Smooth muscle cell (in vitro differentiated cells): ENCODE results near the gene B4GALT7. TPM values are rescaled to one million over a fixed set of nuclear protein-coding genes. Genes with fewer than 3 reads are reported as not detected.

ENCODE experiments used
- DNase-seq: peaks from one replicate; lab custom pipeline; 2025; ENCODE audit not compliant: unreplicated experiment; lab: John Stamatoyannopoulos, UW
- H2AFZ ChIP-seq: fragments of 200-600 bp; sonication (generic); 2 replicates; pipeline ENCODE4 v1.6.0; 2016; ENCODE audit warnings: antibody characterized with exemption, low read depth, mild to moderate bottlenecking
- H3F3A ChIP-seq: fragments of 200-600 bp; sonication (generic); 2 replicates; pipeline ENCODE4 v1.6.0; 2017; ENCODE audit warnings: antibody characterized with exemption, low read depth
- H3K27ac ChIP-seq: fragments of 200-600 bp; sonication (generic); 2 replicates; pipeline ENCODE4 v1.5.1; 2016; ENCODE audit warnings: low read depth, mild to moderate bottlenecking
- H3K27me3 ChIP-seq: fragments of 200-600 bp; sonication (generic); 2 replicates; pipeline ENCODE4 v1.6.1; 2016; ENCODE audit warnings: low read depth, mild to moderate bottlenecking
- H3K36me3 ChIP-seq: fragments of 200-600 bp; sonication (generic); 2 replicates; pipeline ENCODE4 v1.5.1; 2016; ENCODE audit warnings: low read depth
- H3K4me1 ChIP-seq: fragments of 200-600 bp; sonication (generic); 2 replicates; pipeline ENCODE4 v1.5.1; 2016; ENCODE audit warnings: low read depth
- H3K4me2 ChIP-seq: fragments of 200-600 bp; sonication (generic); 2 replicates; pipeline ENCODE4 v1.6.0; 2016; ENCODE audit warnings: mild to moderate bottlenecking
- H3K4me3 ChIP-seq: fragments of 200-600 bp; sonication (generic); 2 replicates; pipeline ENCODE4 v1.5.1; 2016; ENCODE audit warnings: mild to moderate bottlenecking
- H3K79me2 ChIP-seq: fragments of 200-600 bp; sonication (generic); 2 replicates; pipeline ENCODE4 v1.6.0; 2016; ENCODE audit warnings: low read depth, mild to moderate bottlenecking
- H3K9ac ChIP-seq: fragments of 200-600 bp; sonication (generic); 2 replicates; pipeline ENCODE4 v1.6.0; 2016; ENCODE audit warnings: low read depth
- H3K9me3 ChIP-seq: fragments of 200-600 bp; sonication (generic); replicated peaks from 2 replicates; pipeline ENCODE4 v1.5.1; 2016; ENCODE audit warnings: low read depth
- H4K20me1 ChIP-seq: fragments of 200-600 bp; sonication (generic); 2 replicates; pipeline ENCODE4 v1.6.0; 2016; ENCODE audit warnings: low read depth
- WGBS: methylation state at CpG from one replicate; pipeline ENCODE4 v1.1.7; 2016; ENCODE audit warnings: low lambda C conversion rate; 5-methylcytosine and 5-hydroxymethylcytosine counted together
- polyA plus RNA-seq: library from polyadenylated mRNA; unstranded; fragments of >200 nt; fragmentation: Nextera tagmentation; extraction: Ambion mirVana; gene quantifications from 2 replicates; pipeline ENCODE4 v1.2.1, GENCODE V29; 2016
- total RNA-seq: library from RNA; depleted of rRNA; stranded (reverse); fragments of >200 nt; gene quantifications from 2 replicates; pipeline ENCODE4 v1.2.3, GENCODE V29; 2014
- TF ChIP-seq, protein P1 (sequence below): fragments of 200-600 bp; sonication (generic); IDR thresholded peaks from 2 replicates; pipeline ENCODE4 v1.5.1; 2017; ENCODE audit warnings: borderline replicate concordance, mild to moderate bottlenecking, antibody characterized with exemption; ENCODE audit not compliant: insufficient read depth, poor library complexity, severe bottlenecking

B4GALT7 gene
- total and polyA plus RNA-seq, 2 experiments from 2014 or later, result 34.6 to 72.8 TPM

DNA sequence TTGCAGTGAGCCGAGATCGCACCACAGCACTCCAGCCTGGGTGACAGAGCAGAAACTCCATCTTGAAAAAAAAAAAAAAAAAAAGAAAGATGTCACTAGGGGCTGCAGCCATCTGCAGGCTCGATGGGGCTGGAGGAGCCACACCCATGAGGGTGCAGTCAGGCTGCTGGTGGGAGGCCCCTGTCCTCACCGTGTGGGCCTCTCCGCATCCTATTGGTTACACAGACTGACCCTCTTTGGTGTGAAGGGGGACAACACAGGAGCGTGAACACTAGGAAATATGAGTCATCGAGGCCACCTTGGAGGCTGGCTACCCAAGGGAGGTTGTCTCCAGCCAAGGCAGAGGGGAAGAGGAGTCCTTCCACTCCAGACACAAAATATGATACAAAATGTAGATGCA lies 31.6 kb upstream of the B4GALT7 start:
- H3K27me3 ChIP-seq, result no peaks in the 10 kb centered on the region
- no peak overlapping the region for H3K4me2 ChIP-seq
- WGBS, result 80% methylated on average over 7 of the region's 7 CpGs
- TF ChIP-seq, protein P1, sequence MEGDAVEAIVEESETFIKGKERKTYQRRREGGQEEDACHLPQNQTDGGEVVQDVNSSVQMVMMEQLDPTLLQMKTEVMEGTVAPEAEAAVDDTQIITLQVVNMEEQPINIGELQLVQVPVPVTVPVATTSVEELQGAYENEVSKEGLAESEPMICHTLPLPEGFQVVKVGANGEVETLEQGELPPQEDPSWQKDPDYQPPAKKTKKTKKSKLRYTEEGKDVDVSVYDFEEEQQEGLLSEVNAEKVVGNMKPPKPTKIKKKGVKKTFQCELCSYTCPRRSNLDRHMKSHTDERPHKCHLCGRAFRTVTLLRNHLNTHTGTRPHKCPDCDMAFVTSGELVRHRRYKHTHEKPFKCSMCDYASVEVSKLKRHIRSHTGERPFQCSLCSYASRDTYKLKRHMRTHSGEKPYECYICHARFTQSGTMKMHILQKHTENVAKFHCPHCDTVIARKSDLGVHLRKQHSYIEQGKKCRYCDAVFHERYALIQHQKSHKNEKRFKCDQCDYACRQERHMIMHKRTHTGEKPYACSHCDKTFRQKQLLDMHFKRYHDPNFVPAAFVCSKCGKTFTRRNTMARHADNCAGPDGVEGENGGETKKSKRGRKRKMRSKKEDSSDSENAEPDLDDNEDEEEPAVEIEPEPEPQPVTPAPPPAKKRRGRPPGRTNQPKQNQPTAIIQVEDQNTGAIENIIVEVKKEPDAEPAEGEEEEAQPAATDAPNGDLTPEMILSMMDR, result no peak
- H3K9me3 ChIP-seq, result no peaks in the 10 kb centered on the region
- H3F3A ChIP-seq, result no peaks in the 10 kb centered on the region
- no peak overlapping the region for H2AFZ ChIP-seq
- no peak overlapping the region for H3K4me3 ChIP-seq
- no peaks in the 10 kb centered on the region for H3K36me3 ChIP-seq
- no peaks in the 10 kb centered on the region for H4K20me1 ChIP-seq
- no peak overlapping the region for H3K27ac ChIP-seq
- H3K79me2 ChIP-seq, result no peaks in the 10 kb centered on the region
- no peak for DNase-seq
- H3K9ac ChIP-seq, result no peak overlapping the region
- no peaks in the 10 kb centered on the region for H3K4me1 ChIP-seq

DNA sequence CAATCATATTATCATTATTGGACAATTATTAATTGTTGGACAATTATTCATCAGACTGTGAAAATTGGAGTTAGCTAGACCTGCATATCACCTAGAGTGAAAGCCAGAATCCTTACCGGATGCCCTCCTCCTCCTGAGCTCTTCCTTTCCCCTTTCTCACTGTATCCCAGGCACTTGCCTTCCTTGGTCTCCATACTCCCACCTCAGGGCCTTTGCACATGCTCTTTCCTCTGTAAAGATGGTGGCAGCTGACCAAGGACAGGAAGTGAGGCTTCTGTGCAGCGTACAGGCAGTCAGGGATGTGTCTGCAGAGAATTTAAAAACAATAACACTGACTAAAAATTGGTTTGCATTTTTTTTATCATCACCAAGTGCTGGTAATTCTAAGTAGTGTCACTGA lies 30.0 kb upstream of the B4GALT7 start:
- no peak overlapping the region for H3K4me3 ChIP-seq
- no peaks in the 10 kb centered on the region for H3K9me3 ChIP-seq
- no peaks in the 10 kb centered on the region for H3K79me2 ChIP-seq
- H3K36me3 ChIP-seq, result no peaks in the 10 kb centered on the region
- H2AFZ ChIP-seq, result no peak overlapping the region
- no peaks in the 10 kb centered on the region for H3K27me3 ChIP-seq
- no peaks in the 10 kb centered on the region for H3F3A ChIP-seq
- no peaks in the 10 kb centered on the region for H4K20me1 ChIP-seq
- H3K27ac ChIP-seq, result no peak overlapping the region
- TF ChIP-seq, protein P1, result no peak
- no peak for DNase-seq
- H3K4me1 ChIP-seq, result no peaks in the 10 kb centered on the region
- no peak overlapping the region for H3K4me2 ChIP-seq
- H3K9ac ChIP-seq, result no peak overlapping the region
- 80% methylated on average over 2 of the region's 2 CpGs for WGBS

DNA sequence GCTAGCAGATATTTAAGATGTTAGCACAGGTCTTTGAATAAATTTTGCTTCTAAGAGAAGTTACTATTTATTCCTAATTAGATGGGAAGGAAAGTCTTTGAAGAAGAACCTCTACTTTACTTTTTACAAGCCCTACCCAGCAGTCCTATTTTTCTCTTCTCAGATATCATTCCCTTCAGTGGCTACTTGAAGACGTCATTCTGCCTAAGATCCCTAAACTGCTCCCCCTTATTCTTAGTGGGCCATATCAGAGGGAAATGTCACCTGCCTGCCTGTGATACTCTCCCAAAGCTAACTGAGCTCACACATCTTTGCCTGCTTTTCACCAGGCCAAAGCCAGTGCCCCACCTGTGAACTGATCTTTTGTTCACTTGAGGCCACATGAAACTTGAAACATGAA lies 24.4 kb upstream of the B4GALT7 start:
- no peak overlapping the region for H2AFZ ChIP-seq
- 75% methylated on average over 1 of the region's 1 CpG for WGBS

DNA sequence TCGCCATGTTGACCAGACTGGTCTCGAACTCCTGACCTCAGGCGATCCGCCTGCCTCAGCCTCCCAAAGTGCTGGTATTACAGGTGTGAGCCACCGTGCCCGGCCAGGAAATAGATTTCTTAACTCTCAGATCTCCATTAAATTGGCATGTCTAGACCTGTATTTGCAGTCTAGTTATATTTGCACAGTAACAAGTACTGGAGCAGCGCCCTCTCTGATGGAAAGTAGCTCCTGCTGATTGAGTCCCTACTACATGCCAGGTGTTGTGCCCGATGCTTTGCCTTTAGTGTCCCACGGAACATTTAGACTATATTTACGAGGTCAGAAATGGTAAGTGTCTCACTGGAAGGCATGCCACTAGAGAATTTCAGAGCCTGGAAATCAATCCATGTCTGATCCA lies 23.8 kb upstream of the B4GALT7 start:
- H3K27me3 ChIP-seq, result no peaks in the 10 kb centered on the region
- WGBS, result 86% methylated on average over 10 of the region's 10 CpGs
- no peak overlapping the region for H3K4me3 ChIP-seq
- no peaks in the 10 kb centered on the region for H3F3A ChIP-seq
- H4K20me1 ChIP-seq, result no peaks in the 10 kb centered on the region
- H3K9ac ChIP-seq, result no peak overlapping the region
- H2AFZ ChIP-seq, result no peak overlapping the region
- H3K79me2 ChIP-seq, result no peaks in the 10 kb centered on the region
- no peaks in the 10 kb centered on the region for H3K4me1 ChIP-seq
- no peaks in the 10 kb centered on the region for H3K9me3 ChIP-seq
- DNase-seq, result no peak
- no peak overlapping the region for H3K4me2 ChIP-seq
- TF ChIP-seq, protein P1, result no peak
- no peak overlapping the region for H3K27ac ChIP-seq
- H3K36me3 ChIP-seq, result no peaks in the 10 kb centered on the region

More for the DNA sequence above, 24.4 kb upstream of the B4GALT7 start:
- Histone ChIP-seq H3K27me3 (no peaks in the 10 kb centered on the region), H3K36me3 (no peaks in the 10 kb centered on the region), H3F3A (no peaks in the 10 kb centered on the region), H3K27ac (no peak overlapping the region), H3K4me1 (no peaks in the 10 kb centered on the region), H3K4me3 (no peak overlapping the region), H3K4me2 (no peak overlapping the region), H3K9me3 (no peaks in the 10 kb centered on the region), H3K79me2 (no peaks in the 10 kb centered on the region), H4K20me1 (no peaks in the 10 kb centered on the region), H3K9ac (no peak overlapping the region)
- DNase-seq, result no peak
- TF ChIP-seq, protein P1, result no peak
